Activated T-cell treated with anti-CD3 and anti-CD28 coated beads, Interleukin-2, amount 50 U/mL, for 4 hours (primary cell): ENCODE measurements around the gene SIK3. TPM values are rescaled to one million over a fixed set of nuclear protein-coding genes. Genes with fewer than 3 reads are reported as not detected.

Experiments
- ATAC-seq, 2 donors: fragments of 200-7000 bp; cut with Tn5 transposase; one replicate each; pipeline ENCODE4 v1.10.0; 2021
- DNase-seq: peaks from one replicate; pipeline ENCODE4 v3.0.0-alpha.2; 2020
- H3K27me3 Mint-ChIP-seq: one replicate; pipeline ENCODE4 v1.8.0; 2021; ENCODE audit warnings: low read depth, mixed read lengths
- H3K36me3 Mint-ChIP-seq: one replicate; pipeline ENCODE4 v1.8.0; 2022; ENCODE audit warnings: mixed read lengths; ENCODE audit not compliant: insufficient read depth
- H3K4me1 Mint-ChIP-seq: one replicate; pipeline ENCODE4 v1.8.0; 2021; ENCODE audit warnings: low read depth, mixed read lengths
- H3K4me3 Mint-ChIP-seq: one replicate; pipeline ENCODE4 v1.8.0; 2021; ENCODE audit warnings: mild to moderate bottlenecking, moderate library complexity, mixed read lengths
- H3K9me3 Mint-ChIP-seq: one replicate; pipeline ENCODE4 v1.8.0; 2021; ENCODE audit warnings: mixed read lengths
- total RNA-seq, 3 donors: library from RNA; stranded (reverse); gene quantifications; one replicate each; pipeline ENCODE4 v1.2.1, GENCODE V29; 2021

The SIK3 gene
- total RNA-seq, 3 donors from 2014 or later: 28.7 to 48.8 (median 36.5) TPM

DNA sequence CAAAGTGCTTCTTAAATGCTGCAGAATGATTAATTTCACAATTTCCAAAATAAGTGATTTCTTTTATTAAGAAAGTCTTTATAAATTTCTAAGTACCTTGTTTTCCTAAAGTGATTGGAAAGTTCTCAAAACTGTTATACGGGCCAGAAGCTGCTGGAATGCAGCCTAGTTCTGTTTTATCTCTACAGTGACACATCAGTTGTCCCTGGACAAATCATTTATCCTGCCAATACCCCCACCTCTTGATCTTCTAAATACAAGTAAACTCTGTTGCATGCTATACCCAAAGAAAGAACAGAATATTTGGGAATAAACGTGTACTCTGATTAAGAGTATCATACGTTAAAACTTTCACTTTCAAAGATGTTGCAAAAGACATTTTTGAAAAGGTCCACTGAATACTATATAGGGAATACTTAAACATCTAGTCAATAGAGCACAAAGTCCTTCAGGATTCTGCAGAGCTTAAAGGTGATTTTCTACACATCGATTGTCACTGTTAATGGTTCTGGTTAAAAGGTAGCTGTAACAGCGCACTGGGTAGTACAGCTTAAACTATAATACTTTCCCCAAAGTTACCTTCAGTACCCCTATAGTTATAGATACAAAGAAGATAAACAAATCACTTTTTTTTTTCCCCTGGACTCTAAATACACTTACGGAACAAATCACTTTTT is 168.7 kb downstream of the SIK3 start:
- H3K4me1 Mint-ChIP-seq: peaks cover 94% of the 10 kb centered on the region
- H3K4me3 Mint-ChIP-seq: peak overlapping the region; percentile 77
- DNase-seq (no peak), ATAC-seq (no peak)
- peaks cover 6% of the 10 kb centered on the region for H3K9me3 Mint-ChIP-seq
- peaks cover 18% of the 10 kb centered on the region for H3K36me3 Mint-ChIP-seq
- H3K27me3 Mint-ChIP-seq: no peaks in the 10 kb centered on the region

DNA sequence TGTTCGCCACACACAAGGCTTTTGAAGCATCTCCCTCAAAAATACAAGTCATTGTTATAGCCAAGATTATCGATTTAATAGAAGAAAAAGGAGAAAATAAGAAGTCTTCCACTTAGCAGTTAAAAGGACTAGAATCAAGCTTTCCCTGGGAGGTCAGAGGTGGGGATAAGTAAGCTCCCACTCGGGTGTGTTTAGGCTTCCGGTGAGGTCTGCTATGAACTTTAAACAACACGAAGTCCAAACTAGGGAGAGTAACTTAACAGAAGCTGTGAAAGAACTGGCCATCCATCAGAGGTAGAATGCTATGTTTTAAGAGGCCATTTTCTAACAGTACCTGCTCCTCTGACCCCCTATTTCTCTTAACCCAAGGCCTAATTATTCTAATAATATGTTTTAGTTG is 169.4 kb downstream of the SIK3 start:
- Mint-ChIP-seq H3K4me3 (no peak overlapping the region), H3K9me3 (peaks cover under 1% of the 10 kb centered on the region), H3K4me1 (peaks cover 94% of the 10 kb centered on the region), H3K36me3 (peaks cover 16% of the 10 kb centered on the region), H3K27me3 (no peaks in the 10 kb centered on the region)
- DNase-seq: no peak
- no peak for ATAC-seq

DNA sequence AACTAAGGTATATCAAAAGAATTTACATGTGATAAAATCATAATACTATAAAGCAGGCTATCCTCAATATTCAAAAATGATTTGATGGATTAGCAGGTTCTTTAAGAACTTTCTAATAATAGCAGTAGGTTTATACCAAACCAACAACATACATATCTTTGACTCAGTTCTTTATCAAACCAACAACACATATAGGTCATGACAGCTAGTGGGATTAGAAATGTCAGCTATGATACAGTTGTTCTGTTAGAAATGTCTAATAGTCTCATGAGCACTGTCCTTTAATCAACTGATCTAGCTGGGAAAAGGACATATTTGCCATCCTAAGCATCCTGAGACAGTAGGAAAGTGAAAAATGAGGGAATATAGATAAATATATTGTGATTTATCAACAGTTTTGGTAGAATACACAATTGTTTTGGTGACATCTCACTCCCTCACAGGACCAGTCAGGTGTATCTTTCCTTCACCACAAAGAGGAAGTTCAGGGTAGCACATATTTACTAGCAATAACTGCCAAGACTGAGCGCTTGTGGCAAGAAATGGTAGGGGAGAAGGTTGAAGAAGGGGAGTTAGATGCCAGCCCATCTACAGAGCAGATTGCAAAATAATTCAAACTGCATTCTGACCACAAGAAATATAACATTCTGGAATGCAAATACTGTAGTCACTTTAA is 170.0 kb downstream of the SIK3 start:
- peaks cover 18% of the 10 kb centered on the region for H3K36me3 Mint-ChIP-seq
- peak overlapping the region; percentile 27 for H3K4me3 Mint-ChIP-seq
- DNase-seq (no peak), ATAC-seq (no peak)
- H3K9me3 Mint-ChIP-seq: no peaks in the 10 kb centered on the region
- H3K4me1 Mint-ChIP-seq: peaks cover 95% of the 10 kb centered on the region
- H3K27me3 Mint-ChIP-seq: no peaks in the 10 kb centered on the region

DNA sequence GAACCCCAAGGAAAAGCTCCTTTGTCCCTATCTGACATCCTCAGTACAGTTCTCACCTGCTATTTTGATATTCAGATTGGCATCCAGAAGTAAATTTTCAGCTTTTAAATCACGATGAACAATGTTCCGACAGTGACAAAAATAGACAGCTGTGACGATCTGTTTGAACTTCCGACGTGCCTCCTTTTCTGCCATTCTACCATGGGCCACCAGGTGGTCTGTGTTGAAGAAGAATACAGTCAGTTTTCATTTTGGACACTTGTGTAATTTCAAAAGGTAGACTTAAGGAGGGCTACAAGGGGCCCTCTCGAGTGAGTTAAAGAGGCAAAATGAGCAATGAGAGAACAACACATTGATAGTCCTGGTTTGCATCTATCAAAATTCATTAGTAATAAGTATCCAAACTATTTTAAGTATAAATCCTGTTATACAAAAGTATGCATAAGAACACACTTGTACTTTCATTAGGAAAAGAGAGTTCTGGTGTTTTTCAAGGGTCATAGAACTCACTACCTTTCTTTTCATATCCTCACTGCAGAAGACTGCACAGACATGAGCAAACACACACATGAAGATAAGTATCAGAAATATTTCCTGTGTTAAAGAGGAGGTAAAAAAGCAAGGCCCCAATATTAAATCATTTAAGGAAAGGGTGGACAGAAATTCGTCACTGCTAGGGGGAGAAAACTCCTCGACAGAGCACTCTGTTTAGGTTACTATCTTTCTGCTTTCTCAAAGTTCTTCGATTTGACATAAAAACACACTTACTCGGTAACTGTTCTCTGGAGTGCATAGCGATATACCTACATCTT is 170.9 kb downstream of the SIK3 start:
- Mint-ChIP-seq H3K4me3 (peak overlapping the region; percentile 27), H3K27me3 (no peaks in the 10 kb centered on the region), H3K9me3 (no peaks in the 10 kb centered on the region), H3K4me1 (peaks cover 90% of the 10 kb centered on the region), H3K36me3 (peaks cover 18% of the 10 kb centered on the region)
- peak in 1 of 2 donors; percentile 29 for ATAC-seq
- peak; percentile 32 for DNase-seq

DNA sequence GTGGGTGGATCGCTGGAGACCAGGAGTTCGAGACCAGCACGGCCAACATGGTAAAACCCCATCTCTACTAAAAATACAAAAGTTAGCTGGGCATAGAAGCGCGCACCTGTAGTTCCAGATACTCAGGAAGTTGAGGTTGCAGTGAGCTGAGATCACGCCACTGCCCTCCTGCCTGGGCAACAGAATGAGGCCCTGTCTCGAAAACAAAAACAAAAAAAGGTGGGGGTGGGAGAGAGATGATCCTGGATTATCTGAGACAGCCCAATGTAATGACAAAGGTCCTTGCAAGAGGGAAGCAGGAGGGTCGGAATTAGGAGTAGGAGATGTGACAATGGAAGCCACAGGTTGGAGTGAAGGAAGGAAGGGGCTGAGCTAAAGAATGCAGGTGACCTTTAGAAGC is 173.2 kb downstream of the SIK3 start:
- H3K9me3 Mint-ChIP-seq: no peaks in the 10 kb centered on the region
- ATAC-seq (no peak), DNase-seq (no peak)
- H3K27me3 Mint-ChIP-seq: no peaks in the 10 kb centered on the region
- H3K36me3 Mint-ChIP-seq: peaks cover 30% of the 10 kb centered on the region
- peaks cover 69% of the 10 kb centered on the region for H3K4me1 Mint-ChIP-seq
- peak overlapping the region; percentile 0 for H3K4me3 Mint-ChIP-seq

DNA sequence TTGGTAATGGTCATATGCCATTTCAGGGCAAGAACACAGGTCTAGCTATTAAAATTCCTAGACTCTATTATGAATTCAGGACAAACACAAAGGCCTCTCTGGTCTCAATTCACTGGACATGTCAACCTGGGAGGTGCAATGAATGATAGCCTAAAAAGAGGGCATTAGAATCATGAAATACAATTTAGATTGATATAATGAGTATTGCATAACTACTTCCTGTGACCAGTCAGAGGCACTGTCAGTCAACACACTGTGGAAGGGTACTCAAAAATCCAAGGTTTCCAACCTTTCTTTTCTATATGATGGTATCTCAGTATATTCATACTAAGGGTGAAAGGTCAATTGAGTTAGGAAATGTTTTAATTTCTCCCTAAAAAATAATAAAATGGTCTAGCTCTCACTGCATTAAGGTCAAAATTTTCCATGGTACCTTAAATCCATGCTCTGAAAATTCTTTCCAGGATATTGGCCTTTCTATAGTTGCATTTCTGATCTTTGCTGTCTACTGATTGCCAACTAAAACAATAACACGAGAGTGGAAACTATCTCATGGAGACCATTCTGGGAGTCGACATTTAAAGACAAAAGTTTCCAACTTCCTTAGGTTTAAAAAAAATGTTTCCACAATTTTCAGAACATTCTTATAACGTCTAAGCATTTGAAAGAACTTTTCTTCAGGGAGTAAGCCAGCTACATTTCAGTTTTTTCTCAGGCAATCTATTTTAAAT is 179.1 kb downstream of the SIK3 start:
- Mint-ChIP-seq H3K27me3 (no peaks in the 10 kb centered on the region), H3K9me3 (no peaks in the 10 kb centered on the region), H3K4me3 (no peak overlapping the region), H3K4me1 (peaks cover 18% of the 10 kb centered on the region), H3K36me3 (peaks cover 21% of the 10 kb centered on the region)
- DNase-seq (no peak), ATAC-seq (no peak)

DNA sequence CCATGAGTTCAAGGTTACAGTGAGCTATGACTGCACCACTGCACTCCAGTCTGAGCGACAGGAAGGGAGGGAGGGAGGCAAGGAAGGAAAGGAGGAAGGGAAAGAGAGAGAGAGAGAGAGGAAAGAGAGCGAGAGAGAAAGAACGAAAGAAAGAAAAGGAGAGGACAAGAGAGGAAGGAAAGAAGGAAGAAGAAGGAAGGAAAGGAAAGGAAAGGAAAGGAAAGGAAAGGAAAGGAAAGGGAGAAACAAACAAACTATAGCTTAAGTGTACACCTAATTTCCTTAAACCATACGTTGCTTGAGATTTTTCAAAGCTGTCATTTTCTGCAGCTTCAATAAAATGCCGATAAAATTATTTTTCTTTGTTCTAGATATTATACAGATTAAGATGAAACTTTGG is 180.6 kb downstream of the SIK3 start:
- ATAC-seq (no peak), DNase-seq (no peak)
- Mint-ChIP-seq H3K4me3 (no peak overlapping the region), H3K4me1 (peaks cover 9% of the 10 kb centered on the region), H3K9me3 (no peaks in the 10 kb centered on the region), H3K27me3 (no peaks in the 10 kb centered on the region), H3K36me3 (peaks cover 13% of the 10 kb centered on the region)

DNA sequence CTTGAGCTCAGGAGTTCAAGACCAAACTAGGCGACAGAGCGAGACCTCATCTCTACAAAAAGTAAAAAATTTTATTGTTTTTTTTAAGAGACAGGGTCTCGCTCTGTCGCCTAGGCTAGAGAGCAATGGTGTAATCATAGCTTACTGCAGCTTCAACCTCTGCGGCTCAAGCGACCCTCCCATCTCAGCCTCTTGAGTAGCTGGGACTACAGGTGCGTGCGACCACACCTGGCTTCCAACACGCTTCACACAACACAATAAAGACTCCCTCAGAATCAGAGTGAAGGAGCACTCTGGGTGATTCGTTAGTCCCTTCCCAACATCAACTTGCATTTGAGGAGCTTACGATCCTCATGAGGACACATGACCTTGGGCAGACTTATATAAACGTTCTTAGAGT is 181.3 kb downstream of the SIK3 start:
- H3K36me3 Mint-ChIP-seq: peaks cover 11% of the 10 kb centered on the region
- H3K9me3 Mint-ChIP-seq: no peaks in the 10 kb centered on the region
- ATAC-seq: no peak
- no peak overlapping the region for H3K4me3 Mint-ChIP-seq
- H3K27me3 Mint-ChIP-seq: no peaks in the 10 kb centered on the region
- no peak for DNase-seq
- peaks cover 11% of the 10 kb centered on the region for H3K4me1 Mint-ChIP-seq

DNA sequence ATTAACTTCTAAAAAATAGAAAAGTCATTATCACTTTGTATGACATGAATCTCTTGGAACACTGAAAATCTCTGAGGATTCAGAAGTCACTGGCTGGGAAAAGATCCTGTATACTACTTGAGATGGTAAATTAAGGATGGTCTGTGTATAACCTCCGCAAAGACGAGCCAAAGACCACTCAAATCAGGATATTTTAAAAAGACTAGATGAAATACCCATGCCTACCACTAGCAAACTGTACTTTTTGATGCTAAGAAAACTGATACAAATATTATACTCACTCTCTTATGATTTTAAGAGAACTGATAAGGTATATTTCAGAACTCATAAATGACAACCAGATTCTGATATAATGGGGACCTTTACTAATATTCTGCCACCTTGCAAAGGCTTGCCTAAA is 182.2 kb downstream of the SIK3 start:
- ATAC-seq: no peak
- no peak for DNase-seq
- H3K4me3 Mint-ChIP-seq: no peak overlapping the region
- no peaks in the 10 kb centered on the region for H3K9me3 Mint-ChIP-seq
- no peaks in the 10 kb centered on the region for H3K27me3 Mint-ChIP-seq
- H3K4me1 Mint-ChIP-seq: peaks cover 11% of the 10 kb centered on the region
- peaks cover 11% of the 10 kb centered on the region for H3K36me3 Mint-ChIP-seq

DNA sequence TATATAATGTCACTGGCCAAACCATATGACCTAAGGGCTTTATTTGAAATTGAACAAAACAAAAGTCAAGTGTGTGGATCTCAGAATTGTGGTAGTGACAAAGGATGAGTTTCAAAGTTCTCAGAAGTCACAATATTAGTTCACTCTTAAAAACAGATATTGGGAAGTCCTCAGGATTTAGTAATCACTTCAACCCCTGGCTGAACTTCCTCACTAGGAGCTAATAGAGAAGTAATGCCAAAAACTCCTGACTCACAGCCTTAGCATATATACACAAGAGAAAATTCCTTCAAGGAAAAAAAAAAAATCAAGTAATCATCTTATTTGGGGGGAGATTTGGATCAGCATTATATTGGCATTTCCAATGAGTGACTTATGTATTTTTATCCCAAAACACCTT is 185.2 kb downstream of the SIK3 start:
- no peak overlapping the region for H3K4me3 Mint-ChIP-seq
- no peak for ATAC-seq
- DNase-seq: no peak
- no peaks in the 10 kb centered on the region for H3K9me3 Mint-ChIP-seq
- H3K36me3 Mint-ChIP-seq: peaks cover 10% of the 10 kb centered on the region
- H3K4me1 Mint-ChIP-seq: peaks cover 27% of the 10 kb centered on the region
- no peaks in the 10 kb centered on the region for H3K27me3 Mint-ChIP-seq

DNA sequence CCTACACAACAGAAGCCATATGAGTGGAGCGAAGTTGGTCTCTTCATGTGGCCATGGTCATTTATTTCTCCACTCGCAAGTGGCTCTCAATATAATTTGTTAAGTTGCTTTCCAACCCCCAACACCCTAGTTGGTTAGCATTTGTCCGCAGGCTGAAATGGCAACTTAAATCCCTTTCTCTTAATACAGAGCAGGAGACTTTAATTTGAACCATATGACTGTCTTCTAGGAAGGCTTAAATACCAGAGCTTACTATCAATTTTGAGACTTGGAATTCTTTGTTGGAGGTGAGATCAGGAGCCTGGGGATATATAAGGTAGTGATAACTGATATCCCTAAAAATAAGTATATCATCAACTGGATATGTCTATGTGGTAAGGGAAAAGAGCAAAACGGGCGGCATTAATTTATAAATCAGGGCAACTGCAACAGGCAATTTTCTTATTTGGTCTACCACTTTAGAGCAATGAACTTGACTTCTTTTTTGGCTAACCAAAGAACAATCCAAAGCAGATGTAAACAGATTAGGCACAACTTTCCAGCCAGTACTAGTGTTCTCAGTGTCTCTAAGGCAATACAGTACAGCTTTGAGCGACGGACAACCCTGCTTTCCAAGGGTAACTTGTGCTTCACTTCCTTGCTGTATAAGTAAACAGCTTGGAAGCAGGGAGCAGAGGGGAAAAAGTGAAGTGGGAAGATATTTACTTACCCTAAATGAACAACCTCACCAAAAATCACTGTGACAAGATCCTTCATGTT is 186.1 kb downstream of the SIK3 start:
- peaks cover 27% of the 10 kb centered on the region for H3K4me1 Mint-ChIP-seq
- no peaks in the 10 kb centered on the region for H3K27me3 Mint-ChIP-seq
- ATAC-seq (no peak), DNase-seq (no peak)
- H3K36me3 Mint-ChIP-seq: peaks cover 10% of the 10 kb centered on the region
- no peaks in the 10 kb centered on the region for H3K9me3 Mint-ChIP-seq
- H3K4me3 Mint-ChIP-seq: no peak overlapping the region

DNA sequence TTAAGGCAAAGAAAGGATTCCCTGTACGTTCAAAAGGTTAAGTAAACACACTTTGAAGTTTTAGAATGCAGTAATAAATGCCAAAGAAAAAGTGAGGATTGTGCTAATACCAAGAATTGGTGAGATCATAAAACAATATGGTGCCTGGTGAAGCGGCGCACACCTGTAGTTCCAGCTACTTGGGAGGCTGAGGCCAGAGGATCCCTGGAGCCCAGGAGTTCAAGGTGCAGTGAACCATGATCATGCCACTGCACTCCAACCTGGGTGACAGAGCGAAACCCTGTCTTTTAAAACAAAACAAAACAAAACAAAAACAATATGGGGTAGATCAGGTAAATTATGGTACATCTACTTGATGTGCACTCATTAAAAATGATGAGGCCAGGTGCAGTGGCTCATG is 187.4 kb downstream of the SIK3 start:
- DNase-seq (no peak), ATAC-seq (no peak)
- Mint-ChIP-seq H3K36me3 (peaks cover 13% of the 10 kb centered on the region), H3K9me3 (no peaks in the 10 kb centered on the region), H3K27me3 (no peaks in the 10 kb centered on the region), H3K4me1 (peaks cover 27% of the 10 kb centered on the region), H3K4me3 (no peak overlapping the region)

DNA sequence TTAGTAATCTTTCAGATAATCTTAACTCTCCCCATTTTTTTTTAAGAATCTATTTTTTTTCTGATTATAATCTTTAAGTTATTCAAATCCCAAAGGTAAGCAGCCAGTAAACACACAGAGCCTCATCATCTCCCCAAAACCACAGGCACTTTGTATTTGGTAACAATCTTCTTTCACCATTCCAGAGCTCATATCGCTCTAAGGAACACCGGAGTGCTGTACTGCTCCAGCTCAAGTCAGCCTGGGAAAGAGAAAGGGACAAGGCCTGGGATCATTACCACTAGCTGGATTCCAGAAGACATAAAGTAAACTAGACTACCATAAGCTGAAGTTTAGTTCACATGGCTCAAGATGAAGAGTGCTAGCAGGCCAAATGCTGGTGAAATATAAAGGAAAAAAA is 187.8 kb downstream of the SIK3 start:
- DNase-seq (no peak), ATAC-seq (no peak)
- Mint-ChIP-seq H3K27me3 (no peaks in the 10 kb centered on the region), H3K4me3 (no peak overlapping the region), H3K4me1 (peaks cover 27% of the 10 kb centered on the region), H3K36me3 (peaks cover 16% of the 10 kb centered on the region), H3K9me3 (no peaks in the 10 kb centered on the region)

DNA sequence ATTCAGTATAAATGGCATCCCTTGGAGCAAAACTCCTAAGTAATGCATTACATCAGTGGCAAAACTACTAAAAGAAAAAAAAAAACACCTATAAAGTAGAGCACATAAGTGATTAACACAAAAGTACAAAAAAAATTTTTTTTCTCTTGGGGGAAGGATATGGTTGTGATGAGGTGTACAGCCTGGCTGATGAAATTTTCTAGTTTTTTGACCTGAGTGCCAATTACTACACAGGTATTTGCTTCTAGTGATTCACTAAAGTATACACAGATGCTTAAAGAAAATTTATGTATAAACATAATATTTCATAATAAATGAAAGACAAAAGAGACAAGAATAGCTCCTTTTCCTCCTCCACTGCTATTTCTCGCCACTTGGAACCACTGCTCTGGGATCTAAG is 189.0 kb downstream of the SIK3 start:
- DNase-seq (no peak), ATAC-seq (no peak)
- no peak overlapping the region for H3K4me3 Mint-ChIP-seq
- no peaks in the 10 kb centered on the region for H3K27me3 Mint-ChIP-seq
- H3K4me1 Mint-ChIP-seq: peaks cover 27% of the 10 kb centered on the region
- H3K9me3 Mint-ChIP-seq: no peaks in the 10 kb centered on the region
- H3K36me3 Mint-ChIP-seq: peaks cover 16% of the 10 kb centered on the region
